Measurements from ENCODE around the gene HLA-DOA. TPM values are rescaled to one million over a fixed set of nuclear protein-coding genes. Genes with fewer than 3 reads are reported as not detected.
A peak's percentile ranks its signal among the peaks of the same experiment; 100 is the strongest.

Gene HLA-DOA
- total and polyA plus RNA-seq, 10 donors = 30.8 to 89.5 (median 56.2) TPM

DNA sequence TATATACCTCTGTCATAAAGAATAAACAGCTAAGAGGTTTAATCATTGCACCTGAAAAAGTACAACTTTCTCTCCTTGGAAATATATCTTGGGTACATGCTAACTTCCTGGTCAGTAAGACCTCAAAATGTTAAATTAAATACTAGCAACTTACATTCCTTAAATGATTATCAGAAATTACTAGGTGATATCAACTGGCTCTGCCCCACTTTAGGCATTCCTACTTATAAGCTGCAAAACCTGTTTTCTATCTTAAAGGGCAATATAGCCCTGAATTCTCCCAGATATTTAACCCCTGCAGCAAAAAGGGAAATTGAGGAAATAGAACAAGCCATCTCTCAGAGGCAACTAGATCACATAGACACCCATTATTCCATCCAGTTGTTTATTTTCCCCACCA, 43.2 kb upstream of the HLA-DOA start:
- Histone ChIP-seq H3K9me3 (no peaks in the 10 kb centered on the region), H3K36me3 (no peaks in the 10 kb centered on the region), H3K4me3 (no peak overlapping the region), H3K27me3 (replicated peaks in 1 of 7) (no peaks in the 10 kb centered on the region), H3K27ac (no peak overlapping the region), H3K4me1 (peaks cover 0 to 16% (median 8%) of the 10 kb centered on the region in 6 donors)
- TF ChIP-seq POLR2A (IDR thresholded peaks at IDR 0.05) (no peak), POLR2AphosphoS5 (IDR thresholded peaks at IDR 0.05) (no peak), CTCF (IDR thresholded peaks at IDR 0.05 in 8 of 11, conservative IDR thresholded peaks at IDR 0.05 in 3 of 11) (no peak)
- intact Hi-C loops (cut with DNase I; ENCODE audit: low total_unique reads) = no loop called here
- no peak for DNase-seq

DNA sequence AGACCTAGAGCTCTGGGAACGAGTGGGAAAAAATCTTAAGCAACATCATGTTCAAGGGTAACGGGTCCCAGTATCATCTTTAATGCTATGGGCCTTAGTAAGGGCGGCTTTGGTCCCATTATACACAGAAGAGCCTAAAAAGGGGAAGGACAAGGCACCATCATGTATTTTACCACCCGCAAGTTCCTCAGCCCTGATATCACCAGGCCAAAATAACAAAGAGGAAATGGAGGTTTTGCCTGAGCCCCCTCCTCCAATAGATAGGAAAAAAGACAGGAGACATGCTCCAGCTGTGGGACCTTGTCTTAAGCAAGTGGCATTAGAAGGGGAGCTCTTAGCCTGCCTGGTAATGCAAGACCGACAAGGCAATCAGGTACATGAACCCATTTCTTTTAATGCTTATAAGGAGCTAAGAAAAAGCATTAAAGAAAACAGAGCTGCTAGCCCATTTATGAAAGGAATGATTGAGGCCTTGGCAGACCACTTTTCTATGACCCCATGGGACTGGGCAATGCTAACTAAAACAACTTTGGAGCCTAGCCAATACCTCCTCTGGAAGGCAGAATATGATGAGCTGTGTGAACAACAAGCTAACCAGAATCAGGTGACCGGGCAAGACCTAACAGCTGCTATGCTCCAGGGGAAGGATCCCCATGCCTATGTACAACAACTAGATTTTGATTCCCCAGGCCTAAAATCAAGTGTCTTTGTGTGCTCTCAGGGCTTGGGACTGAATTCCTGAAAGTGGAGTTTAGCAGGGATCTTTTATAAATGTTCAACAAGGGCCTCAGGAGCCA, 40.8 kb upstream of the HLA-DOA start:
- no peak for DNase-seq
- WGBS, 5 donors = 66 to 81% (median 76%) methylated on average over 5 to 6 of the region's 6 CpGs
- no peak overlapping the region for H3K4me3 ChIP-seq
- intact Hi-C loops (cut with DNase I; ENCODE audit: low total_unique reads) = no loop called here
- no peak overlapping the region for H3K27ac ChIP-seq
- no peaks in the 10 kb centered on the region for H3K27me3 ChIP-seq (replicated peaks in 1 of 7)
- no peak for TF ChIP-seq POLR2A (IDR thresholded peaks at IDR 0.05)
- H3K4me1 ChIP-seq = peaks cover 0 to 6% (median 0%) of the 10 kb centered on the region in 6 donors
- H3K36me3 ChIP-seq = no peaks in the 10 kb centered on the region
- H3K9me3 ChIP-seq = no peaks in the 10 kb centered on the region

DNA sequence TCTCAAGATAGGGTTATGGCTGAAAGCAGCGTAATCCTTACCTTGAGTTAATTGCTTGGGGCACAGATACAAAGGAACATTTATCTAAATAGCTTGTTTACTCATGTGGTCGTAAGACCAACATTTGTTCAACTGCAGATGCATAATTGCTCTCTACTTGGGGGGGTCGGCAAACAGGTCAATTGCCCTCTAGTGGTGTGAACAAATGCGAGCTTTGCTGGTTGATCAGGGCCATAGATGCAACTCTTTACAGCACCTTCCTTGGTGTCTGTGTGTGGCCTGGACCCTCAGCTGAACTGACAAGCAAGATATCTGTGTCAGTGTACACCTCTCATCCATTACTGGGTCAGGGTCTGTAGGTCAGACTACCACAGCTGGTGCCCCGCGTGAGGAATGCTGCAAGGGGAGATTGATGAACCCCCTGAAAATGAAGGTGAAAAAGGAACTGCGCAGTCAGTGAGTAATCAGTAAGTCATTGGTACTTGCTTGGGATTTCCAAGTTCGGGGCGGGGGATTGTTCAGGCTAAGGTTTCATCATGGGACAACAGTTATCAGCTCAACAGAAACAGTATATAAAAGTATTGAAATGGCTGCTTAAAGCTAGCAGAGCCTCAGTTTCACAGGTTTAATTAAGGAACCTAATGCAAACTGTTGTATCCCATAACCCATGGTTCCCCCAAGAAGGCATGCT, 40.1 kb upstream of the HLA-DOA start:
- H3K4me1 ChIP-seq = peaks cover 0 to 6% (median 0%) of the 10 kb centered on the region in 6 donors
- no peaks in the 10 kb centered on the region for H3K36me3 ChIP-seq
- intact Hi-C loops (cut with DNase I; ENCODE audit: low total_unique reads) = no loop called here
- H3K27me3 ChIP-seq (replicated peaks in 1 of 7) = no peaks in the 10 kb centered on the region
- H3K9me3 ChIP-seq = no peaks in the 10 kb centered on the region
- DNase-seq = no peak
- WGBS, 5 donors = 74 to 80% (median 76%) methylated on average over 9 of the region's 9 CpGs
- H3K4me3 ChIP-seq = no peak overlapping the region
- TF ChIP-seq CTCF (IDR thresholded peaks at IDR 0.05 in 8 of 11, conservative IDR thresholded peaks at IDR 0.05 in 3 of 11) (peak in 5 of 11 experiments; percentile 5 to 25 (median 22)), POLR2AphosphoS5 (IDR thresholded peaks at IDR 0.05) (no peak)
- H3K27ac ChIP-seq = no peak overlapping the region

GRCh38 chr6:33040157-33040556, 30.8 kb upstream of the HLA-DOA start:
- intact Hi-C loops (cut with DNase I; ENCODE audit: low total_unique reads) = no loop called here
- no peaks in the 10 kb centered on the region for H3K36me3 ChIP-seq
- no peak overlapping the region for H3K4me3 ChIP-seq
- H3K27ac ChIP-seq = no peak overlapping the region
- H3K9me3 ChIP-seq = peaks cover 0 to 16% (median 7%) of the 10 kb centered on the region in 8 donors
- 78 to 92% (median 83%) methylated on average over 2 of the region's 2 CpGs for WGBS, 5 donors
- TF ChIP-seq CTCF (IDR thresholded peaks at IDR 0.05 in 8 of 11, conservative IDR thresholded peaks at IDR 0.05 in 3 of 11) (no peak), POLR2AphosphoS5 (IDR thresholded peaks at IDR 0.05) (no peak), POLR2A (IDR thresholded peaks at IDR 0.05) (no peak)
- H3K4me1 ChIP-seq = no peaks in the 10 kb centered on the region
- H3K27me3 ChIP-seq (replicated peaks in 1 of 7) = no peaks in the 10 kb centered on the region
- DNase-seq = no peak
